NCI-H1048 (cell line): ENCODE measurements around the gene NTM.
"Not testable (repeated sequence)": the region's sequence is repeated elsewhere in the genome, so short reads cannot be mapped to it uniquely, and the experiment has no call there.

Source experiments
- DNase-seq: peaks from one replicate; lab custom pipeline; 2025; lab: John Stamatoyannopoulos, UW

Gene NTM

DNA sequence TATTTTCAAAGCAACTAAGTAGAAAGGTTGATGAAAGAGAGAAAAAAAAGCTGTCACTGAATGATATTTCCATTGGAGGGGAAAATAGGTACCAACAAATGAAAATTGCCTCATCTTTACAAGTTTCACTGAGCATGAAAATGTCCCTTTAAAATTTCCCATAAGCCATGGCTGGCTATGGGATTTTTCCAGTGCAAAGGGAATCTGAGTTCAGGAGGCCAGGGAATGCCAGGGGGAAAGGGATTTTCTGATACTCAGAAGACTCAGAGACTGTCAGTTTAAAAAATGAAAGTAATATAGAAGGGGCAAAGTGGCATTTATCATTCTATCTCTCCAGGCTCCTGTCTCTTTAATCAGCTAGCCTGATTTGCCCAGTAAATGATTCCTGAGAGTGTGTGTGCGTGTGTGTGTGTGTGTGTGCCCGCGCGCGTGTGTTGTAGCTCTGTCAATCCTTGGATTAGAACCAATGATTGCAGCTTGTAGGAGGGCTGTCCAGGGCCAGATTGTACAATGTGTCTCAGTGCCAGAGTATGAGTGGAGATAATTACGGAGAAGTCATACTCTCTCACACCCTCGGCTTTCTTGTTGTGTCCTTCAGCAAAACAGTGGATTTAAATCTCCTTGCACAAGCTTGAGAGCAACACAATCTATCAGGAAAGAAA, at the start of gene NTM:
TSS of gene NTM (plus strand) at position 526 of the 662 bp plus-strand sequence.
- no peak for DNase-seq

DNA sequence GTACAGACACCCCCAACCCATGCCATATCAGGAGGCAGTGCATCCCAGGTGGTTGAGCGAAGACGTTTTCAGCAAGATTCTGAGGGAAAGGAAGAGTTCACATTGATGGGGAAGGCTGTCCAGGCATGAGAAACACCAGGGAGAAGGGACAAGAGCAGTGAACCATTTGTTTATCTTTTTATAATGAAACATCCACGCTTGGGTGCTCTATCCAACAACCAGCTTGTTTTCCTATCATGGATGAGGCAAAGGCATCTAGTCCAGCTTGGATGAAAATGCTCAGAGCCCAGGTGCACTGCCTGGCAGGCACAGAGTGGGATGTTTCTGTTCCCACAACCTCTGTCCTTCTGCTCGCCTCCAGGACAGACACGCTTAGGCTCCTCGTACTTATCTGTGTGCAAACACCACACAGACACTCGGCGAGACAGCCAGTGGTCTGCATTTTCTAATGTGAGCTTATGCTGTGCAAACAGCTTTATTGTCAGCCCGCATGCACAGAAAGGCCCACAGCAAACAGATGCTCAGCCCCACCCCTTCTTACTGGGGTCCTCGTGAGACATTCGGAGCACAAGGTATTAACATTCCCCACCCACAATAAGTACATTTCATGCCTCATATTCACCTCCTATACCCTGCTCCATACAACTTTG, 45.4 kb upstream of the NTM start:
- no peak for DNase-seq

DNA sequence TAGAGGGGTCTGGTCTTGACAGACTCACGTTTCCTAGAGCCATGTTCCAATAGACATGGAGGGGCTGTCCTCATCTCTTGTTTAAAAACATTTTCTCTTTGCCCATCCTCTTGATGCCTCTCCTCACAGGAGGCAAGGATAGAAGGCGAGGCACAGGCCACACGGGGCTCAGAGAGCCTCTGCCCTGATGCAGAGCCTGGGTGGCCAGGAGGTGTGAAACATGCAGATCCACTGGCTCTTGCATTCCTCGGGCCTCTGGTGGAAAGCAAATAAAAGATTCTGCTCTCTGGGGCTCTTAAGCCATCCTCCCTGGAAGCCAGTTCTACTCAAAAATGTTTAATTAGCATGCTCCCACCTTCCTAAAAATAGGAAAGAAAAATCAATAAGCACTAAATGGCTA, 43.6 kb upstream of the NTM start:
- DNase-seq: no peak

DNA sequence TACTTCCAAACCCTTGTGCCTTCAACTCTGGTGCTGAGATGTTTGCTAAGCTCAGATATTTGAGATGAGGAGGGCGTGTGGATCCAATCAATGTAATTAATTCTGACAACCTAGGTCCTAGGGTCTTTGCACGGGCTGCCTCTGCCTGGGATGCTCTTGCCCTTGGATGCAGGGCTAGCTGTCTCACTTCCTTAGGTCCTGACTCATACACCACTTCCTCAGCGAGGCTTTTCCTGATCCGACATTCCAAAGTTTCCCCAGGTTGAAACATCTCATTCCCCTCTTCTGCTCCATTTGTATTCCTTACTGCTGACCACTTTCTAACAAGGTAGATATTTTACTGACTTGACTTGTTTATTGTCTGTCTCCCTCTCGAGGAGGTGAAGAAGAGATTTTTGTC, 43.0 kb upstream of the NTM start:
- DNase-seq: no peak

DNA sequence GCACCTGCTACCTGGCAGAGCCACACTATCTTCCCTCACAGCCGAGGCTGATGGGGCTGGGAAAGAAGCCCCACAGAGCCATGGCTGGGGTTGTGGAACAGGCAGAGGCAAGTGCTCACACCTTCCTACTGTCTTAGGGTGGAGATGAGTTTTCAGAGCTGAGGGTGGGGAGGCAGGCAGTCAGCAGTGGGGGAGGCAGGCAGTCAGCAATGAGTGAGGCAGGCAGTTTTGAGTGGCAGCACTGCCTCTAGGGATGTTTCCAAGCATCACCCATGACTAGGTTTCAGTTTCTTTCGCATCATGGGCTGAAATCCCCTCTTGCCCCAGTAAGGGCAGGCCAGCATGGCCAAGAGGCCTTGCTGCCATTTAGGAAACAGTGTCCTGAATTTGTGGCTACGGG, 41.6 kb upstream of the NTM start:
- no peak for DNase-seq

DNA sequence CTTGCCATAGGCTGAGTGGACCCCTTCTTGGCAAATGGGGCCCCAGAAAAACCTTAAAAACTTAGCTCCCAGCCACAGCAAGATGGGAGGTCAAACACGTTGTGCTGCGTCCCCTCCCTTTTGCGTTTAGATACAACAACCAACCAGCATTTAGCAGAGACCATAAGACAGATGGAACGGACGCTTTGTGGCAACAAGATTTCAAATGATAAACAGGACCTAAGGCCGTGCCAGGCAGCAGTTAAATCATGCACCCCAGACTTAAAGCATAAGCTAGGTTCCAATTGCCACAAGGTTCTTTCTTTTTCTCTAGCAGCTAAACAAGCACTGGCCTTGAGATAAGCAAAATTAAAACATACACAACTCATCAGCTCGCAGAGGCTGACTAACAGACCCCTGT, 39.4 kb upstream of the NTM start:
- DNase-seq: no peak

DNA sequence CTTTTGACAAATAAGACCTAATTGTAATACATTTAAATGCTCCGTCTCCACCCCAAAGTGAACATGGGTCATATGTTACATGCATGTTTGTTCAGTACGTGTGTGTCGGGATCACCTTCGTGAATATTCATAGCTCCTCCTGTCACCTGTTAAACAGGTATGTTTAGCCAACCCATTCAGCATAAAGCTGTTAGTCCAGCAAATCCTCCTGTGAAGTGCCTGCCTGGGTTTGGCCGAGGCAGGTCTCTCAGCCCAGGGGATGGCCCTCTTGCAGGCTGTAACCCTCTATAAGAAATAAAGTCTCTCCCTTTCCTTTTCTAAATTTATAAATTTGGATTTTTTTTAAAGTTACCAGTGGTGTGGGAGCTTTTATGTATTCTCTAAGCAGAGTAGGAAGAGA, 38.9 kb upstream of the NTM start:
- DNase-seq: no peak

DNA sequence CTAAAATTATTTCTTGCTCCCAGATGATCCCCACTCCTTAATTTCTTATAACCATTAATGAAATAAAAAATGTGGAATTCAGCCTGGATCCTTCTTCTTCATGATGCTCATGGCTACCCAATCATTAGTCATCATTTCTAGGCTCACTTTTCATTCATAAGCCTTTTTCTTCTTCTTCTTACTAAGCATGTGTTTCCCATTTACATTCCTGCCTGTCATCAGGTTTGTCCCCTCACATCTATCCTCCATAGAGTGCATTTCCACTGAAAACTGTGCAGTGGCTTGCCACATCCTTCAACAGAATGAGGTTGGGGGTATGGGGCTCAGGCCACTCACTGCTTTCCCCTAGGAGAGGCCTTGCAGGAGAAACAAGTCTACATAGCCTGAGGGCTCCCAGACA, 35.8 kb upstream of the NTM start:
- no peak for DNase-seq

DNA sequence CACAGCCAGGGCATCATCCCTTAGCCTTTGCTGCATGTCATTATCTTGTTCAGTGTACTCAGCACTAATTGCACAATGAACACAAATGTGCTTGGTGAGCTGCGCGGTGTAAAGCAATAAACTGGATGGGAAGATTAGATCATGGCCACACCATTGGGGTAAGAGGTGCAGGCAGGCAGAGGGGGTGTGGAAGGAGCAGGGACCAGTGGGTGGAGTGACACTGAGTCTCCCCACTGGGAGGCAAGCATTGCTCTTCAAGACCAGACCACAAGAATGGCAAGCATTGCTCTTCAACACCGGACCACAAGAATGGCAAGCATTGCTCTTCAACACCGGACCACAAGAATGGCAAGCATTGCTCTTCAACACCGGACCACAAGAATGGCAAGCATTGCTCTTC, 28.5 kb upstream of the NTM start:
- DNase-seq: not testable (repeated sequence)

DNA sequence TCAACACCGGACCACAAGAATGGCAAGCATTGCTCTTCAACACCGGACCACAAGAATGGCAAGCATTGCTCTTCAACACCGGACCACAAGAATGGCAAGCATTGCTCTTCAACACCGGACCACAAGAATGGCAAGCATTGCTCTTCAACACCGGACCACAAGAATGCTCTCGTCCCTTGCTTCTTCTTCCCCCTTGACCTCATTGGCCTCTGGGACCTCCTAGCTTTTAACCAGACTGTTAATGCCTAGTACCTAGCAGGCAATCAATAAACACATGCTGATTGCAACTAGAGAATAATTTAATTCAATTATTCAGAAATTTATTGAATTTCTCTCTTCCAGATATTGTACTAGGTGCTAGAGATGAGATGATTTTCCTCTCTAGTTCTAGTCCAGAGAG, 28.0 kb upstream of the NTM start:
- DNase-seq: not testable (repeated sequence)

DNA sequence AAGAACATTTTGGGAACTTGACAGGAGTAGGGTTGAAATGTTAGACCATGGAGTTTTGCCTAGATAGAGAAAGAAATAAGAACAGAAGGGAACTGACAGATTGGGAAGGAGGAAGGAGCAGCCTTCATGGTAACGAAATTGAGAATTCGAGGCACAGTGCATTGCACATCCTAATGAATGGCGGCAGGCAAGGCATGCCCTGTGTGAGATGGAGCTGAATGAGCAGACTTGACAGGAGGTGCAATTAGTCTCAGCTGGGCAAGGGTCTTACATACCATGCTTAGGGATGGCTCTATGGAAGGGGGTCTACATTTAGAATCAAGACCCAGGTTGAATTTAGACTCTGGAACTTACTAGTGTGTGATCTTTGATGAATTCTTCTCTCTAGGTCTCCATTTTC, 25.0 kb upstream of the NTM start:
- DNase-seq: no peak

DNA sequence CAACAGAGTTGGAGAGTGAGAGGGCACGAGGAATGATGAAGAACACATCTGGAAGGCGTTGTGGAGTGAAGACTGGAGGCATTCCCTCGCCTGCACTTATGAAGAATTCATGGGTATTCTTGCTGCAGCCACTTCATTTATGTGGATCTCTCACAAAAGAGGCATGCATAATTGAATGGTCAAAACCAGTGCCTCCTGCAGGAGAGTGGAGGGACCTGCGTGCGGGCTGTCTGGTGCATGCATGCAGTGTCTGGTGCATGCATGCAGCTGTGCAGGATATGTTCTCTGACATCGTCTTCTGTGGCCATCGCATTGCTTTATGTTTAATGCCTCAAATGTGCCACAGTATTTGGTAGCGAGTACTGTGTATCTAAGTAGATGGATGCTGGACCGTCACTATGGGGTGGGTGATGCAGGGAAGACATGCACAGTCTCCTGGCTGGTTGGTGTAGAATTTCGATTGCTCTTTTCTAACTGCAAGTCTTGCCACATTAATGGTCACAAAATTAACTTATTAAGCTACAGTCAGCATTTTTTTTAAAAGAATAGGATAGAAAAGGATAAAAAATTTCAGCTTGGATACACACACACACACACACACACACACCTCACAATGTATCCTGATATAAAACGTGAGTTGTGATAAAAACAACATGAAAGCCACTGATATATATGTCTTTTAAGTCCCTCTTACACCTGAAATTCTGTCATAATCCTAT, 20.9 kb upstream of the NTM start:
- no peak for DNase-seq

DNA sequence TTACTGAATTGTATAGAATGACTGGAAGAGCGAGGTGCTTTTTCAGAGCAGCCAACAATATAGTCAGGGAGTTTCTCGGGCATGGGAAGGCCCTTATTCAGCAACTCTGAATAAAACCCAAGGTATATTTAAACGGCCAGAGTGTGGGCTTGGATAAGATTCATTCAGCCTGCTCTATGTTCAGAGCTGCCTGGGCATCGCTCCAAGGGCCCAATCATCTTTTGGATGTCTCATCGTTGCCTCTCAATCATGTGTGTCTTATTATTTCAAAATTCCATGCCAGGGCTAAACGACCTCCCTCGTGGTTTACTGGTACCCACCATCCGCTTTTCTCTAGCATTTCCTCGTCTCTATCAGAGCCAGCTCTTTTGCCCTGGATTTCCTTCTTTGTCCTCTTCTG, 19.5 kb upstream of the NTM start:
- no peak for DNase-seq

DNA sequence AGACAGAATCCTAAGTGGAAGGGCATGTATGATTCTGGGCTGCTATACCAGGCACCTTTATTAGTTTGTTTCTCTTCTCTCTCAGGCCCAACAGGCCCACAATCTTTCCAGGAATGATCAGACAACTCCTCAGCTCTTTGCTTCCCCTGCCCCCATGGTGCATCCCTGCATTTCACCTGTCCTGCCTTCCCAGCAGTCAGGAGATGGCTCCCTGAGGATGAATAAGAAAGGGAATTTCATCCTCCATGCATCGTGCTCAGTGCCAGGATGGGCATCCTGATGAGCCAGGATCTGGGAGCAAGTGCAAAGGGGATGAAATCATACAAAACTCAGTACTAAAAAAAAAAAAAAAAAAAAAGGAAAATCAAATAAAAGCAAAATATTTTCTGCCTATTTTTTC, 18.6 kb upstream of the NTM start:
- DNase-seq: no peak

DNA sequence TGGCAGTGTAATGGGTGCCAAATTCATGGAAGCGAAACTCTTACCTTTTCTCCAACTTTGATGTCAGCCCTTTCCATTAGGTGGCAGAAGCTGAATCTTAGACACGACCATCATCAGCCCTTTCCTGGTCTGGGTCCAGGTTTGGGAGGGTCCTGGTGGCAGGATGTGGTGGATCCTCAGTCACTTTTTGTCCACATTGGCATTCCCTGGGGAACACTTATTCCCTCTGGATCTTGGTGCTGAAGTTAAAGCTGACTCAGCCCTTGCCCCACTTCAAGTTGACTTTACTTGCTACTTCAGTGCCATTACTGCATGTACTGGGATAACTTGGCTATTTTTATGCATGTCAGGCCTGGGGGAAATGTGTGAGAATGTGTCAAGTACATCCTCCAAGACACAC, 16.6 kb upstream of the NTM start:
- no peak for DNase-seq

DNA sequence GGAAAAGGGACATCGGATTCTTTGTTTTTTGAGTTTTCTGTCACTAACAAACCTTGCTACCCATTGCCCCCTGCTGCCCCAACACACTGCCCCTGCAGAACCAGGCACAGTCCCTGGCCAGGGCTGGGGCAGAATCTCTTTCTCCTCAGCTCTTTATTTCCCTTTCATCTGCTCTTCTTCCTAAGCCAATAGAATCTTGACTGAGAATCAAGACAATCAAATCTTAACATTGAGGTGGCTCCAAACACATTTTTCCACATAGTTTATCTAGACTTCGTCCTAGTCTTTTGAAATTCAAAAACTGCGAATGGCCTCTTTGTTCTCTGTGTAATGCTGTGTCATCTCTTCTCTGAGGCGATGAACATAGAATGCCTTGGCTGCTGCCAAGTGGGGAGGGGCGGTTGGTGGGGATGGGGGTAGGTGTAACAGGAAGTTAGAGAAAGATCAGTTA, 16.1 kb upstream of the NTM start:
- no peak for DNase-seq

DNA sequence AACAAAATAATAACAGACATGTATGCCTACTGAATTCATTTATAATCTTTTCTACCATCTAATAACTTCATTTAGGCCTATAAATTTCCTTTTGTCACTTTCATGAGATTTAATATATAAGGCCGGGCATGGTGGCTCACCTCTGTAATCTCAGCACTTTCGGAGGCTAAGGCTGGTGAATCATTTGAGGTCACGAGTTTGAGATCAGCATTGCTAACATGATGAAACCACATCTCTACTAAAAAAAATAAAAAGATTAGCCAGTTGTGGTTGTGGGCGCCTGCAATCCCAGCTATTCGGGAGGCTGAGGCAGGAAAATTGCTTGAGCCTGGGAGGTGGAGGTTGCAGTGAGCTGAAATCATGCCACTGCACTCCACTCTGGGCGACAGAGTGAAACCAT, 14.2 kb upstream of the NTM start:
- DNase-seq: no peak

DNA sequence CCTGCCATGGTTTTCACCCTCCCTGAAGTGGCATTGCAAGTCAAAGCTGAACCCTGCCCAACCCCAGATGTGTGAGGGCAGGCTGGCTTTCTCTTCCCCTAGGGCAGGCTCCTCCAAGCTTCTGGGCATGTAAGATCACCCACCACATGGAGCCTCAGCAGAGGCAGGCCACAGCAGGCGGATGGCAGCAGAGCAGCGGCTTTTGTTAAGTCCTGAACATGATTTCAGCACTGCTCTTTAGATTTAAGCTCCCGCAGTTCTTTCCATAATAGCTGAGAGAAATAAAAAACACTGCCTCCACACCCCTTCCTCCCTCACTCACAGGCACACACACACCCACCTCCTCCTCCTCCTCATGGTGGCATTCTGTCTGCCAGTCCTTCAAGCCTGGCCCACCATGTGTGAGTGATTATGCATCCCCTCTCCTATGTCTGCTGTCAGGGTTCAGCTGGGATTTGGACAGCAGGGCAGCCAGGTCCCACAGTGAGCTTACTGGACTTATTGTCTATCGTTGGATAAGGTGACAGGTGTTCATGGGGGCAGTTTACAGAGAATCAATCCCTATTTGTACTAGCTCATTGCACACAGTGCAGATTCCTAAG, 5.0 kb upstream of the NTM start:
- DNase-seq: no peak

DNA sequence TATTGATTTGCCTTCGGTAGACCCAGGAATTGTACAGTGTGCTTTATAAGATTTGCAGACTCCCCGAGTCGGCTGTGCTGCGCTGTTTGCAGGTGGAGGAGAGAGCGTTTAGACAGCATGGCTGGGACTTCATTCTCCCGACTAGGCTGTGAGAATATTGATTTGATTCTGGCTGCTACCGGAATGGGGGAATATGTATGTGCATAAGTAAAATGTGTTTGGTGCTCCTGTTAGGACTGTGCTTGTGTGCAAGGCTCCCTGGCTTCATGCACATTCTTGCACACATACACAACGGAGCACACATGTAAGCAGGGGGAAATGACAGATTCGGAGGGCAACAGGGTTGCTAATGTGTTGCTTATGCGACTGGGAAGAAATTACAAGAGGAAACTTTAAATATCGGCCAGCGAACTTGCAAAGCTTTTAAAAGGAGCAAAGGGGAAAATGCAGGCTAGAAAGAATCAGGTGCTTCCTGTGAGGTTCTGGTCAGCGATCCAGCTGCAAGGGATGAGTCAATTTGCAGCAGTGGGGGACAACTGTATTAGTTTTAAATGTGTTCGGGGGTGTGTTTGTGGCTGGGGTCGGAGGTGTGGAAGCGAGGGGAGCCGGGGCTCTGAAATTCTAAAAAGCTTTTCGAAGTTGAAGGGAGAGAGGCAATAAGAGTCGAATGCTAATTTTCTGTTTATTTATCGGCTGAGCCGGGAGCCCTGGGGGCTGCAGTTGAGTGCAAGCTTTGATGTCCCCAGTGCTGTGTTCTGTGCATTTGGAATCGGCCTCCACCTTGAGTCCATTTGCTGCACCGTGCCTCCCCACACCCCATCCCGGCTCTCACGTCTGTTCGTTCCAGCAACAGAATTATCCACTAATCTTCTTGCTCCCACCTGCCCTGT, 731 bp downstream of the NTM start:
- no peak for DNase-seq

DNA sequence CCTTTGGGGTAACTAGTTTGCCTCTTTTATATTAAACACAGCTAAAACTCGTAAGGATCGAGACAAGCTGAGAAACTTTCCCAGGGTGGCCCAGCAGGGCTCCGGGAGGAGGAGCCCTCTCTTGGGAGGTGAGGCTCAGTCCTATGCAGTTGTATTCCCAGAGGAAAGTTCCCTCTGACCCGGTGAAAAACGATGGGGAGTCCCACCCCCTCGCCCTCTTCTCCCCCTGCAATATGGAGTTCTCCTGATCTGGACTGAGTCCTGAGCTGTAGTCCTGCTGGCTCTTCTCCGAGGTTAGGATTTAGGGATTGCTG, 1.3 kb downstream of the NTM start:
- no peak for DNase-seq

DNA sequence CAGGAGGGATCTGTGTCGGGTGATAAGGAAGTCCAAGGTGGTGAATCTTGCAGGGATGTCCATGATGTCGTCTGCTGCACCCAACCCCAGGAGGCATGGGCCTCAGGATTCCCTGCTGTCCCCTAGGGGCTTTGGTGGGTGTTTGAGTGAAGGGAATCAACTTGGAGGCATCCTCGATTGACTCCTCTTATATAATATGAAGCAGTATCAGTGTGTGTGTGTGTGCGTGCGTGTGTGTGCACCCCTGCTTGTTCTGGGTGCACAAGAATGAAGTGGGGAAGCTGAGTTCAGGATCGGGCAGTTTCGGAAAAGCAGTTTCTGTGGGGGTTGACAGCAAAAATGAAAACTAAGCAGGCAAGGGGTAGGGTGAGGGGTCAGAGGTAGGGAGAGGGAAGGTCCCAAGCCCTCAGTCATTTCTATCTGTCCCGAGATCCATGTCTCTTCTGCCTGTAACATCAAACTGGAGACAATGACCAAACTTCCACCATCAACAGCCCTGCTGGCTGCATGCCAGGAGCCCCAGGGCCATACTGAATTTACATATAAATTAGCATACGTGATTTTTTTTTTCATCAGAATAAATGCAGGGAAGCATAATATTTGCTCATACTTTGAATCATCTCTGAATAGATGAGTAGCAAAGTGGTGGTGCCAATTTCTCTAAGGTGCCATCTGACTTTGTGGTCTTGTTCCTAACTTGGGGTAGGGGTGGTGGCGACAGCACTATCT, 2.0 kb downstream of the NTM start:
- DNase-seq: no peak
